GM19463 (cell line): Measurements from ENCODE around the gene MYO1B.

Source experiments
- ATAC-seq: cut with Tn5 transposase; IDR thresholded peaks from one replicate; pipeline ENCODE4 v1.9.1; 2021; ENCODE audit warnings: mild to moderate bottlenecking, moderate library complexity; ENCODE audit not compliant: unreplicated experiment

MYO1B gene

GRCh38 chr2:191245046-191245868 is at the start of gene MYO1B:
Gene MYO1B (plus strand): TSS chr2:191245404. CDS start chr2:191276896, 31,492 bp downstream.
- peak; percentile 66 for ATAC-seq

- no peak for ATAC-seq
These were observed 48.1 kb upstream of the MYO1B start for GRCh38 chr2:191197096-191197495.

GRCh38 chr2:191198271-191198670 is 46.9 kb upstream of the MYO1B start:
- ATAC-seq = no peak

- ATAC-seq = no peak
These were observed 45.2 kb upstream of the MYO1B start for GRCh38 chr2:191199929-191200512.

- ATAC-seq = no peak
These were observed 44.3 kb upstream of the MYO1B start for GRCh38 chr2:191200910-191201309.

- ATAC-seq = no peak
These were observed 42.9 kb upstream of the MYO1B start for GRCh38 chr2:191202209-191202721.

- ATAC-seq = no peak
These were observed 42.3 kb upstream of the MYO1B start for GRCh38 chr2:191202881-191203397.

GRCh38 chr2:191204433-191204832 is 40.8 kb upstream of the MYO1B start:
- peak; percentile 83 for ATAC-seq

- no peak for ATAC-seq
These were observed 38.4 kb upstream of the MYO1B start for GRCh38 chr2:191206613-191207471.

GRCh38 chr2:191209340-191209739 is 35.9 kb upstream of the MYO1B start:
- no peak for ATAC-seq

- ATAC-seq = no peak
These were observed 33.1 kb upstream of the MYO1B start for GRCh38 chr2:191212119-191212518.

- no peak for ATAC-seq
These were observed 31.9 kb upstream of the MYO1B start for GRCh38 chr2:191213333-191213732.

- ATAC-seq = no peak
These were observed 30.0 kb upstream of the MYO1B start for GRCh38 chr2:191215230-191215629.

- ATAC-seq = no peak
These were observed 29.5 kb upstream of the MYO1B start for GRCh38 chr2:191215666-191216065.

GRCh38 chr2:191217580-191217979 is 27.6 kb upstream of the MYO1B start:
- ATAC-seq = no peak

GRCh38 chr2:191218292-191218898 is 26.8 kb upstream of the MYO1B start:
- ATAC-seq = no peak

- ATAC-seq = peak; percentile 27
These were observed 24.5 kb upstream of the MYO1B start for GRCh38 chr2:191220671-191221070.

- ATAC-seq = no peak
These were observed 23.5 kb upstream of the MYO1B start for GRCh38 chr2:191221666-191222065.

GRCh38 chr2:191222507-191222906 is 22.7 kb upstream of the MYO1B start:
- ATAC-seq = peak; percentile 60

GRCh38 chr2:191222952-191223351 is 22.3 kb upstream of the MYO1B start:
- ATAC-seq = no peak

GRCh38 chr2:191225126-191225525 is 20.1 kb upstream of the MYO1B start:
- ATAC-seq = no peak
